Heart left ventricle (tissue), 16 donors: ENCODE measurements around the gene NUDT19. TPM values are rescaled to one million over a fixed set of nuclear protein-coding genes. Genes with fewer than 3 reads are reported as not detected.
A peak's percentile ranks its signal among the peaks of the same experiment; 100 is the strongest.

Experiments used
- ATAC-seq, 4 donors: fragments of 200-7000 bp; cut with Tn5 transposase; one replicate each; pipeline ENCODE4 v1.9.1; 2020 to 2022; ENCODE audit warnings: moderate library complexity in 4 of 4, mild to moderate bottlenecking in 3 of 4, moderate number of reproducible peaks in 1 of 4
- DNase-seq, 5 donors: peaks; one replicate each; pipeline ENCODE4 v3.0.0-alpha.2; 2020
- H3K27ac ChIP-seq, 12 donors: fragments of 200-600 bp; sonication (generic) in 4 of 12; one replicate each; pipeline versions ENCODE4 v1.5.0 to v1.8.0; 2016 to 2022; ENCODE audit warnings: mild to moderate bottlenecking in 2 of 12
- H3K27me3 ChIP-seq, 9 donors: fragments of 200-600 bp; sonication (generic) in 2 of 9; one replicate each; pipeline versions ENCODE4 v1.5.1 to v1.8.0; 2016 to 2022; ENCODE audit warnings: mild to moderate bottlenecking in 3 of 9
- H3K36me3 ChIP-seq, 9 donors: fragments of 200-600 bp; sonication (generic) in 2 of 9; one replicate each; pipeline versions ENCODE4 v1.5.0 to v1.8.0; 2018 to 2022; ENCODE audit warnings: mild to moderate bottlenecking in 2 of 9
- H3K4me1 ChIP-seq, 12 donors: fragments of 200-600 bp; sonication (generic) in 4 of 12; one replicate each; pipeline versions ENCODE4 v1.5.0 to v1.8.0; 2016 to 2022; ENCODE audit warnings: mild to moderate bottlenecking in 3 of 12
- H3K4me3 ChIP-seq, 12 donors: fragments of 200-600 bp; sonication (generic) in 4 of 12; one replicate each; pipeline versions ENCODE4 v1.5.0 to v1.8.0; 2017 to 2022; ENCODE audit warnings: mild to moderate bottlenecking in 9 of 12, moderate library complexity in 4 of 12
- H3K9me3 ChIP-seq, 12 donors: fragments of 200-600 bp; sonication (generic) in 4 of 12; one replicate each; pipeline versions ENCODE4 v1.5.0 to v1.8.0; 2016 to 2022; ENCODE audit warnings: mild to moderate bottlenecking in 1 of 12
- CTCF ChIP-seq, 12 donors: fragments of 200-600 bp; sonication (generic) in 4 of 12; IDR thresholded peaks; one replicate each; pipeline versions ENCODE4 v1.5.0 to v1.8.0; 2018 to 2022; ENCODE audit warnings: antibody characterized with exemption in 12 of 12, mild to moderate bottlenecking in 5 of 12
- POLR2A ChIP-seq, 2 donors: fragments of 450-650 bp; IDR thresholded peaks; one replicate each; pipeline ENCODE4 v1.6.1; 2017; ENCODE audit warnings: antibody characterized with exemption in 2 of 2, mild to moderate bottlenecking in 2 of 2, moderate library complexity in 2 of 2
- WGBS, 4 donors: extraction: QIAGEN DNeasy Blood & Tissue Kit in 2 of 4; methylation state at CpG; one replicate each; pipeline versions ENCODE4 v1.1.5 to v1.1.7; 2013 to 2018; 5-methylcytosine and 5-hydroxymethylcytosine counted together
- intact Hi-C, 10 donors: fragments of 100-400 bp; cut with DNase I; formaldehyde crosslinking; loops; one replicate each; pipeline versions ENCODE4 v1.11.1 to v1.14.2; 2022
- long read RNA-seq, 3 donors: library from polyadenylated mRNA; unstranded; transcript quantifications; one replicate each; pipeline ENCODE4 v2.0.0, GENCODE V29; 2020 to 2021
- polyA plus RNA-seq, 2 donors: library from polyadenylated mRNA; stranded (reverse); fragments of 200-250 nt; gene quantifications; one replicate each; pipeline ENCODE4 v1.2.3, GENCODE V29; 2013
- total RNA-seq, 9 donors: library from RNA; depleted of rRNA in 2 of 9; stranded (reverse); fragments of >200 nt in 2 of 9; fragmentation: NEBNext Ultra II Directional in 3 of 9; extraction: Animal tissue kit (Norgen Biotek cat#: 25700) in 3 of 9; gene quantifications; one replicate each; pipeline versions ENCODE4 v1.1.0 to v1.2.4, GENCODE V29; 2016 to 2023
- donor health status: ischemic (EF 13 %, LVEDD 7.1; RV severe dilation, severe dysfunction).
- donor health status: healthy with polysubstance abuse.
- donor health status: DM: no; HTN: yes; CAD: no.
- donor health status: DM: no; HTN: no; CAD: no.
- donor health status: ischemic (EF 25% LVEDD 6.9; RV normal size, moderate dysfunction).
- donor health status: ischemic (EF 25% LVEDD 5.7; RV mildly dilated, moderate dysfunction).
- donor health status: healthy.
- donor health status: DM: yes; HTN: yes; CAD: no.
- donor health status: ischemic (EF 35%, LVEDD 5.7; RV mildly dilated, moderate dysfunction).
- donor health status: nonischemic (EF 11% LVEDD 7.7; RV severe dilation, severe dysfunction).
- donor health status: DM: yes; HTN: yes; CAD: no.
- donor health status: PGD.
- donor health status: ischemic (EF 29% LVEDD 5.4; RV normal size, mild dysfunction).
- donor health status: nonischemic (EF 23%, LVEDD 6.1; RV moderate dilation, normal function).

The NUDT19 gene
- total RNA-seq (10 to 100 TPM; 15.2 to 31.3 (median 20.7) TPM), polyA plus RNA-seq (10 to 100 TPM; 12.5 to 13.3 TPM)
- long read RNA-seq, donor 1, transcript NUDT19-201 (3 exons, 2,967 nt) = major isoform, 7 of 14 reads
- long read RNA-seq, donor 1, partial matches to known transcripts = 0 of 14 reads
- long read RNA-seq, donor 1, other reads (novel, unspliced or antisense) = 7 of 14 reads
- long read RNA-seq, donor 2, transcript NUDT19-201 (3 exons, 2,967 nt) = major isoform, 7 of 20 reads
- long read RNA-seq, donor 2, partial matches to known transcripts = 0 of 20 reads
- long read RNA-seq, donor 2, other reads (novel, unspliced or antisense) = 13 of 20 reads
- long read RNA-seq, donor 3, partial matches to known transcripts = 0 of 7 reads
- long read RNA-seq, donor 3, other reads (novel, unspliced or antisense) = 3 of 7 reads

- intact Hi-C loops = loop anchor here in 3 of 10 donors (5.0 to 10.0 kb wide), 3 partner anchors 87 to 97 kb away; no protein-coding TSS in a partner anchor
- Histone ChIP-seq H3K36me3 (peaks cover 0 to 5% (median 0%) of the 10 kb centered on the region in 9 donors), H3K4me3 (peak within 1 kb of the TSS; percentile 52 to 90 (median 78)), H3K27me3 (no peaks in the 10 kb centered on the region), H3K9me3 (no peaks in the 10 kb centered on the region), H3K27ac (peak within 1 kb of the TSS; percentile 65 to 90 (median 84)), H3K4me1 (peaks cover 0 to 59% (median 44%) of the 10 kb centered on the region in 12 donors)
- TF ChIP-seq POLR2A (IDR thresholded peaks at IDR 0.05) = peak in 1 of 2 donors; percentile 46
- peak in 1 of 12 donors; percentile 15 for TF ChIP-seq CTCF (IDR thresholded peaks at IDR 0.05)
- WGBS, 4 donors = 5 to 9% (median 7%) methylated on average over 17 to 32 of the region's 32 CpGs
- peak; percentile 97 to 98 (median 98) for ATAC-seq
- DNase-seq = peak; percentile 87 to 94 (median 92)
These were observed at the start of gene NUDT19 for GRCh38 chr19:32691291-32691951. Gene NUDT19 (plus strand): TSS chr19:32691821. CDS start chr19:32691961, 140 bp downstream.

GRCh38 chr19:32642771-32643170 lies 48.9 kb upstream of the NUDT19 start:
- TF ChIP-seq CTCF (IDR thresholded peaks at IDR 0.05) (no peak), POLR2A (IDR thresholded peaks at IDR 0.05) (no peak)
- 86 to 91% (median 86%) methylated on average over 12 of the region's 12 CpGs for WGBS, 4 donors

GRCh38 chr19:32646556-32646955 lies 45.1 kb upstream of the NUDT19 start:
- WGBS, 4 donors = 91 to 98% (median 93%) methylated on average over 6 of the region's 6 CpGs
- H3K4me3 ChIP-seq = no peak overlapping the region
- H3K36me3 ChIP-seq = peaks cover 2 to 83% (median 66%) of the 10 kb centered on the region in 9 donors
- no peak for ATAC-seq
- TF ChIP-seq POLR2A (IDR thresholded peaks at IDR 0.05) = no peak
- no peak for TF ChIP-seq CTCF (IDR thresholded peaks at IDR 0.05)
- H3K27me3 ChIP-seq = no peaks in the 10 kb centered on the region
- no peak overlapping the region for H3K27ac ChIP-seq
- H3K9me3 ChIP-seq = no peaks in the 10 kb centered on the region
- peaks cover 0 to 18% (median 5%) of the 10 kb centered on the region in 12 donors for H3K4me1 ChIP-seq
- no peak for DNase-seq
- intact Hi-C loops = no loop called here

More at GRCh38 chr19:32642771-32643170, 48.9 kb upstream of the NUDT19 start:
- H3K27me3 ChIP-seq = no peaks in the 10 kb centered on the region
- no peak for DNase-seq
- no peak for ATAC-seq
- no peaks in the 10 kb centered on the region for H3K9me3 ChIP-seq
- H3K4me3 ChIP-seq = no peak overlapping the region
- H3K4me1 ChIP-seq = no peaks in the 10 kb centered on the region
- intact Hi-C loops = no loop called here
- no peak overlapping the region for H3K27ac ChIP-seq
- H3K36me3 ChIP-seq = peaks cover 2 to 95% (median 86%) of the 10 kb centered on the region in 9 donors

- no peak for TF ChIP-seq POLR2A (IDR thresholded peaks at IDR 0.05)
- TF ChIP-seq CTCF (IDR thresholded peaks at IDR 0.05) = no peak
- intact Hi-C loops = no loop called here
- Histone ChIP-seq H3K27me3 (no peaks in the 10 kb centered on the region), H3K9me3 (no peaks in the 10 kb centered on the region), H3K36me3 (peaks cover 2 to 75% (median 58%) of the 10 kb centered on the region in 9 donors), H3K4me3 (no peak overlapping the region), H3K27ac (no peak overlapping the region), H3K4me1 (peaks cover 0 to 26% (median 9%) of the 10 kb centered on the region in 12 donors)
- 82 to 88% (median 84%) methylated on average over 8 of the region's 8 CpGs for whole genome bisulfite sequencing, 4 donors
- no peak for DNase-seq
- no peak for ATAC-seq
These were observed 44.3 kb upstream of the NUDT19 start for GRCh38 chr19:32647361-32647760.
